GM18867 (cell line): ENCODE measurements around the gene FHOD1.
A peak's percentile ranks its signal among the peaks of the same experiment; 100 is the strongest.

Source experiments
- ATAC-seq: cut with Tn5 transposase; IDR thresholded peaks from one replicate; pipeline ENCODE4 v1.9.1; 2021; ENCODE audit warnings: mild to moderate bottlenecking, moderate library complexity; ENCODE audit not compliant: unreplicated experiment

Gene FHOD1

GRCh38 chr16:67252609-67253497 lies 5.6 kb upstream of the FHOD1 start:
- ATAC-seq, result no peak

- ATAC-seq, result no peak
Measured at GRCh38 chr16:67250045-67250327, 2.7 kb upstream of the FHOD1 start.

- ATAC-seq, result no peak
Measured at GRCh38 chr16:67249178-67250044, 2.1 kb upstream of the FHOD1 start.

- ATAC-seq, result no peak
Measured at GRCh38 chr16:67248401-67249177, 1.3 kb upstream of the FHOD1 start, which contains the start of gene SLC9A5. SLC9A5 (plus strand) TSS chr16:67248979; CDS start chr16:67249015, 36 bp downstream.

GRCh38 chr16:67248073-67248400 lies 756 bp upstream of the FHOD1 start:
- ATAC-seq, result no peak

- peak; percentile 13 for ATAC-seq
Measured at GRCh38 chr16:67246756-67247191, 507 bp downstream of the FHOD1 start.

- peak; percentile 26 for ATAC-seq
Measured at GRCh38 chr16:67246081-67246755, 1.1 kb downstream of the FHOD1 start.

GRCh38 chr16:67245674-67246080 lies 1.6 kb downstream of the FHOD1 start:
- no peak for ATAC-seq

- no peak for ATAC-seq
Measured at GRCh38 chr16:67245186-67245585, 2.1 kb downstream of the FHOD1 start.

- ATAC-seq, result peak; percentile 44
Measured at GRCh38 chr16:67244387-67245185, 2.7 kb downstream of the FHOD1 start.

GRCh38 chr16:67243481-67243880 lies 3.8 kb downstream of the FHOD1 start:
- no peak for ATAC-seq

GRCh38 chr16:67242138-67242730 lies 5.0 kb downstream of the FHOD1 start:
- ATAC-seq, result no peak

- ATAC-seq, result no peak
Measured at GRCh38 chr16:67241008-67241900, 6.0 kb downstream of the FHOD1 start.

- no peak for ATAC-seq
Measured at GRCh38 chr16:67240506-67240905, 6.8 kb downstream of the FHOD1 start.

GRCh38 chr16:67238806-67239470 lies 8.3 kb downstream of the FHOD1 start:
- ATAC-seq, result no peak

GRCh38 chr16:67238278-67238575 lies 9.1 kb downstream of the FHOD1 start:
- no peak for ATAC-seq

- ATAC-seq, result no peak
Measured at GRCh38 chr16:67237396-67238277, 9.6 kb downstream of the FHOD1 start.
